HG03196 (cell line): Measurements from ENCODE around the gene PLXNA2.

Experiments
- ATAC-seq: cut with Tn5 transposase; IDR thresholded peaks from one replicate; pipeline ENCODE4 v1.9.1; 2021; ENCODE audit not compliant: unreplicated experiment

PLXNA2 gene

DNA sequence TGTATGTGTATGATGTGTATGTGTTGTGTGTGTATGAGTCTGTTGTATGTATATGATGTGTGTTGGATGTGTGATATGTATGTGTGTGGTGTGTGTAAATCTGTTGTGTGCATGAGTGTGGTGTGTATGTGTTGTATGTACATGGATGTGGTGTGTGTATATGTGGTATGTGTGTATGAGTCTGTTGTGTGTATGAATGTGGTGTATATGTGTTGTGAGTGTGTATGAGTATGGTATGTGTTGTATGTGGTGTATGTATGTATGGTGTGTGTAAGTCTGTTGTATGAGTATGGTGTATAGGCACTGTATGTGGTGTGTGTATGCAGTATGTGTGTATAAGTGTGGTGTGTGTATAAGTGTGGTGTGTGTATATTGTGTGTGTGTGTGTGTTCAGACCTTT, 95.0 kb downstream of the PLXNA2 start:
- ATAC-seq = no peak

DNA sequence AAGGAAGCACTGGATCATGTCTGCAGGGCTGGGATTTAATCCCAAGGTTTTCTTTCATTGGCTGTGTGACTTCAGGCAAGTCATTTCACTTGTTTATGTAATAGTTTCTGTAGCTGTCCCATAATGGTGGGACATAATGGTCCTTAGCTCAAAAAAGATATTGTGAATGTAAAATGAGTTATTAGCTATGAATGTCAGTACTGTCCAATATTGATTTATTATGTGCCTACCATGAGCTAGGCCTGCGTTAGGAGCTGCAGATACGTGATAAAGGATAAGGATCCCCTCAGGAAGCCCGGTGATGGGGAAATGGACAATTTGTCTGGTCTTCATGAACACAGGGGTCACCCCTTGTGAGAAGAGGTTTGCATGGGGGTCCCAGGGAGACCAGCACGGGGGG, 95.8 kb downstream of the PLXNA2 start:
- ATAC-seq = no peak

DNA sequence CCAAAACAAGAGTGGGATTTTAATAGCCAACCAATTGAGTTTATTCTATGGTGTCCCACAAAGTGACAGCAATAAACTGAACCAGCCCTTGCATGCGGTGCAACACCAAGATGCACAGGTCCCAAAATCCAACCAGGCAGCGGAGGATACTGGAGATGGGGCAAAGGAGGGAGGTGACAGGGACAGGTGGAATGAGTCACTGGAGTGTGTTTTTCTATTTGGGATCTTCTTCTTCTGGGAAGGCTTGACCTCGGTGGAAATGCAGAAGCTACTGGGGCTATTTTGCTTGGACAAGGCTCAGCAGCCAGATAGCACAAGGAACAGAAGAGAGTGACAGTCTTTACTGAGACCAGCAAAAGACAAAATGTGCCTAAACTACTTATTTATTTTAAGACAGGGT, 97.5 kb downstream of the PLXNA2 start:
- ATAC-seq = no peak

DNA sequence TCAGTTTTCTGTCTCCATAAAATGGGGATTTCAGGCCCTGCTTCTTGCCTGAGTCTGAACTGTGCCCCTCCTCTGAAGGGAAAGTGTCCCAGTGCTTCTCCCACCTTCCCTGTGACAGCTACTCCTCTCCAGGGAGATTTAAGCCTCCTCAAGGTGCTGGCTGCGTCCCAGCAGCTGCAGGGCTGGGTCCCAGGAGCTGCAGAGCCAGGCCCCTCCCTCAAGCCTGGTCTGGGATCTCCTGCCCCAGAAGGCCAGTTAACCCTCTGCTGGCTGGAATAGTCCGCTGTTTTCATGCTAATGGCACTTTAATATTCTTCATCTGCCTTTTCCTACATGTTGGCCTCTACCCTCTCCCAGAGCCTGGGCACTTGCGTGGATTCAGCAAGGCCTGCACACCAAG, 99.0 kb downstream of the PLXNA2 start:
- no peak for ATAC-seq

DNA sequence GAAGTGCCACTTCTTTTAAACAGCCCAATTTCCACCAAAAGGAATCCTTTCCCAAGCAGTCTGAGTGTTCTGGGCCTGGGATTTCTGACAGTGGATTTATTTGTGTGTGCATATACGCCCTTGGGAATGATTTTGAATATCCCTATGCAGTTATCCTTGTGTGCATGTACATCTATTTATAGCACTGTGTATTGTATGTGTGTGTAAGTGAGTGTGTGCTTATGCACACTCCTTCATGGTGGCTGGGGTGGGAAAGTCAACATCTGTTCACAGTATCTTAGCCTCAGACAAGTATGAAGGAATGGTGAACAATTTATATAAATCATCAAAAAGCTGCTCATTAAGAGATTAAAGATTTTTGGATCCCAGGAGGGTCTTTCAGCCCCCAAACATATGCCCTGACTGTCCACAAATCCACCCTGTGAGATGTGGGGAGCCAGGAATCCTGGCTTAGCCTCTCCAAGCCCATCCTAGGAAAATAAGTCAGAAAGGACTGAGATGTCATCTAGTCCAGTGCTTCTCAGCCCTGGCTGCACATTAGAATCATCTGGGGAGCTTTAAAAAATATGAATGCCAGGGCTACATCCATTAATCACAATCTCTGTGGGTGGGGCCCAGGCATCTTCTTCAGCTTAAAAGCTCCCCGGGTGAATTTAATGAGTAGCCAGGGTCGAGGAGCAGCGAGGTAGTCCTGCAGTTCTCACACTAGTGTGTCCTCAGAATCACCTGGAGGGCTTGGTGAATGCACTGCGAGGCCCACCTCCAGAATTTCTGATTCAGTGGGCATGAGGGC, 101.4 kb downstream of the PLXNA2 start:
- no peak for ATAC-seq

DNA sequence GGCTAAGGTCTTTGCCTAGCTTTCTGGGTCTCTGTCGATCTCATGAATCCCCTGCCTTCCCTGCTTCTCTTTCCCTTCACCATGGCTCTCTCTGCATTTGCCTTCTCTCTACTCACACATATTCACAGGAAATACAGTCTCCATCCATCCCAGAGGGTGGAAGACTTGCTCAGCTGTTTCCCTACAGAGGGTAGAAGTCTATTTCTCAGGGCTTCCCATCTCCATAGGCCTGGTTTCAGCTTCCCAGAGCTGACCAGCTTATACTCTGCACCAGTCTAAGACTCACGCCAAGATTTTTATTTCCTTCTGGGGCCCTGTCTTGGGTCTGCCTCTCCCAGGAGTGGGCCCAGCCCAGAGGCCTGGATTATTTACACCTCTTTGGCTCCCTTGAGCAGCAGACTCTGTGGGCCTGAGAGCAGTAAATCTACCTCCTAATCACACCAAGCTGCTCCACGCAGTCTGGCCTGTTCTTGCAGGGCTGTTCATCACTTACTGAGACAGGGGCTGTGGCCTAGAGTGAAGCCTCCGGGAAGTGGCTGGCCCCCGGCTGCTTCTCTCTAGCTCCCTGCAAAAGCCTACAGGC, 102.5 kb downstream of the PLXNA2 start:
- no peak for ATAC-seq

DNA sequence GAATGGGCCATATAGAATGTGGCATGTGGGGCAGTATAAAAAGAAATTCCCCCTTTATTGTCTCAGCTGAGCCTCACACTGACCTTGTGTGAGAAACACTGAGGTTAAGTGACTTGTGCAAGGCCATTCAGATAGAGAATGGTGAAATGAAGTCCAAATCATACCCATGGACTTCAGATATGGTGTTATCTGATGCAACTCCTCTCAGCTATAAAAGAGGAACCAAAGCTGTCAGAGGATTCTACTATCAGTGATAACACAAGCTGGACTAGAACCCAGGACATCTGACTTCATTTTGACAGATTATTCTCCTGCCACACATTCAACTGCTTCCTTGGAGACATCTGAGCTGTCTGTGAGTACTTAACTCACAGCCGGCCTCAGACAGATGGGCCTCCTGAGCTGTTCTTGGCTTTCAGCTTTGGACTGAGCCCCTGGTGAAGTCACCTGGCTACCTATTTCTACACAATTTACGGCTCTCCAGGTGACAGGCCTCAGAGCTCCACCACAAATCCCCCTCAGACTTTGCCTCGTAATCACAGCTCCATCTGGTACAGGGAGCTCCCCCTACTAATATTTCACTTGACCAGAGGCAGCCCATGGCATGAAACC, 104.6 kb downstream of the PLXNA2 start:
- no peak for ATAC-seq

DNA sequence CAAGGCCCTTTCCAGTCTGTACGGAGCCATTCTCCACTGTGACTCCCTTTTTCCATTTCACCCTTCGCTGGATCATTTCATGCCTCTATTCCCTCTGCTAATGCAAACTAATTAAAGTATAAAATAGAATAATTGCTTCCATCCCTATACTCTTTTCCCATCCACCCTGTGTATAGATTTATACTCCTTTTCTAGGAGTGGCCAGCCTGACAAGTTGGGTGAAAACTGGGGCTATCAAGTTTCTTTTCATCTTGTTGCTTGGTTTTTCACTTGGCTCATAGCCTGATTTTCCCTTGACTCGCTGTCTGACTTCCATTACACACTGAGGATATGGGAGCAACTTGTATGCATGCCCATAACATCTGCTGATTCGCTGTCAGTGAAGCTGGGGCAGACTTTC, 107.0 kb downstream of the PLXNA2 start:
- ATAC-seq = no peak

DNA sequence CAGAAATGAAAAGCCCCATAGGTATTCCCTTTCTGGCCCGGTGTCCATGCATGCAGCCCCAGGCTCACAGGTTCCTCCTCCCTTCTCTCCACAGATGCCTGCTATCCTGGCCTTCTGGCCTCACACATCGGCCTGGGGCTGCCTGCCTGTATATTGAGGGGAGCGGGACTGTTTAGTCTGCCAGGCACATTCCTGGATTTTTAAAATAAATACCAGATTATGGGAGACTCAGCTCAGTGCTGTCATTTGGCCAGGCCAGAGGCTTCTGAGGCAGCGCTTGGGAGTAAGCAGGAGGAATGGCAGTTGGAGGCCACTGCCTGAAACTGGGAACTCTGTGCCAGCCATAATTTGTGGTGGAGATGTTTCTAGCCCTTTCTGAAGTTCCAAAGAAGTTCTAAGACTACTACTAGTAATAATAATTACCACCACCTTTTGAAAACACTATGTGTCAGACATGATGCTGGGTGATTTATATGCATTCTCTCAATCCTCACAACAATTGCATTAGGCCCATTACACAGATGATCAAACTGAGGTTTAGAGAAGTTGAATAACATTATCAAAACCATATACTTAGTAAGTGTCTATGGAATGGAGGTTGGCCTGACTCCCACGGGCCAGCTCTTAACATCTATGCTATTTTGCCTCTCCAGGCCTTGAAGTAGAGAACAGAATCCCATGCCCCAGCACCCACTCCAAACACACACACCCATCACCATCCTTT, 107.6 kb downstream of the PLXNA2 start:
- ATAC-seq = no peak

DNA sequence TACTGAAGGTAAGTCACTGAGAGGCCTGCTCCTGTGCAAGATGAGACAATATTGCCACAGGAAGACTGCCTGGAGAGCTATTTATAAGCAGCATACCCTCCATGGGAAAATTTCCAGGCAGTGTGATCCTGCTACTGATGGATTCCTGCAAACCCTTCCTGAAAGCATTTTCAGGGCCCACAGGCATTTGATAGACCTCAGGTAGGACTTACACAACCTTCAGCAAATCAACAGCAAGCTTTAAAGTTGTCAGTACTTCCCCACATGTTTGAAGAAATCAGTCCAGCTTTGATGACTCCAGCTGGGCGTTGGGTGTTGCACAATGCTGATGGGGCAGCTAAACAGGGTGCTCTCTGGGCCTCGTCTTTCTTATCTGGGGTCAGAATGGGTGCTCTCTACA, 108.8 kb downstream of the PLXNA2 start:
- ATAC-seq = no peak

DNA sequence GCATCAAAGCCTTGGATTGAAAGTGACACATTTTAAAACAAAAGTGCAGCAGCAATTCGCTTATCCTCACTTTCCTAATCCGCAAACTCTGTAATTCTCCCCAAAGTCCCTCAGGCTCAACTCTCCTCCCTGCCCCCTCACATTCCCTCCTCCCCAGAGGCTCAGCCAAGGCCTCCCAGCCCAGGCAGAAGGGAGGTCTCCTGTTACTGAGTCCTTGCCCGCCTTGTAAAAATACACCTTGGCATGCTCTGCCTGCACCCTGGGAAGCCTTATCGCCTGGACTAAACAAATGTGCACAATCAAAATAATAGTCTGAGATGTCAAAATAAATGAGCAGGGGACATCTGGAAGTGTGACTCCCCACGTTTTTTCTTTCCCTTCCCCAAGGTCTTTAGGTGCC, 109.7 kb downstream of the PLXNA2 start:
- no peak for ATAC-seq

DNA sequence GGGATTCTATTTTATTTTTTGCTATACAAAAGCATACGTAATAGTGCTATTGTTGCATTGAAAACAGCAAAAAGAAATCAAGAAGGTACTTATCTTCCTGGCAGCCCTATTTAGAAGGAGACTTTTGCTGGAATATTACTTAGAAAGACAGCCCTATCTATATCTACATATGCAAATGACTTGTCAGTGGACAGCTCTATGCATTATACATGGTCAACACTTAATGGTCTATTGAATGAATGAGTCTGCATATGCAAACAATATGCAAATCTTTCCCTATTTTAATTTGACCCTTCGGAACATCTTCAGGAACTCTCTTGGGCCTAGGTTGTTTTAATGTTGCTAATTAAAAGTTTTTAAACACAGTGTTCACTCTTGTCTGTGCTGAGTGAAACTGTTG, 110.8 kb downstream of the PLXNA2 start:
- ATAC-seq = no peak

DNA sequence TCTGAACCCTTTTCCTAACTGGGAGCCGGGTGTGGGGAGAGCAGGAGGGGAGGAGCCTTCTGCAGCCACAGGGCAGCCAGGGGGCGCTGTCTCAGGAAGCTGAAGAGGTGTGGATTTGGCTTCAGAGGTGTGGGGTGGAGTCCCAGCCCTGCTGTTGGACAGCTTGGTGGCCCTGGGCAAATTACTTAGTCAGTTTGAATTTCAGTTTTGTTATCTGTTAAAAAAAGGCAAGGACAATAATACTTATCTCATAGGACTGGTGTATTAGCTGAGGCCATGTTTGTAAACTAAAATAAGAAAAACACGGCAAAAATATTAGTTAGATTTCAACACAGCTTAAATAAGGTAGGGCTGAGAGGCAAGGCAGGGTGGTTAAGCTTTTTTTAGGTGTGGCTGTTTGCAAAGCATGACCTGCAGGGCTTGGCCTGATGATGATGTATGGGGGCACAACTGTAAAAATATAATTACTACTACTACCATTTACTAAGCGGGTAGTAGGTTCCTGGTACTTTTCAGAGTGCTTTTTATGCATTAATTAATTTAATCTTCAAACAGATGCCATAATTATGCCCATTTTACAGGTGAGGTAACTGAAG, 111.8 kb downstream of the PLXNA2 start:
- peak; percentile 82 for ATAC-seq

DNA sequence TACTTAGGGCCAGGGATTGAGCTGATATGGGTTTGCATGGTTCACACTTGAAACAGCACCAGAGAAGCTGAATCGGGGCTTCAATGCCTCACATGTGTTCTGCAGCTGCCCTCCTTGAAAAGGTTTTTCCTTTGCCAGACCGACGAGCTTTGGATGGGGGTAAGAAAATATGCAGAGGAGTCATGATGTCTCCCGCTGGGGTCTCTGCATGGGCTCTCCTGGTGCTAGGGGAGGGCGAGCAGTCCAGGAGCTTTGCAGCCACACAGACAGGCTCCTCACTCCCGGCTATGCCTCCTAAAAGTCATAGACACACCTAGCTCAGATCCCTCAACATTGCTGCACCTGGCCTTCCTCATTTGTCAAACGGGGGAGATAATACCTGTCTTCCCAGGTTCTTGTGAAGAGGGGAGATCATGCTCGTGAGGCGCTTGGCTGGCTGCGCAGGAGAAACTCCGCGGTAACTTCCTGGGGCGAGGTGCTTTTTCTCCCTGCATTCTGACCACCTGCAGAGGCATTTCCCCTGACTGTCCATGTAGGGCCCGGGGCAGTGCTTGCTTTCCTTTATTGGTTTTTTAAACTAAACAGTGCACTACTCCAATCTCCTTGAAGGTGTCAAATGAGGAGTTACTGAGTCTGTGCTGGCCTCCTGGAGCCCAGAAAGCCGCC, 112.4 kb downstream of the PLXNA2 start:
- peak; percentile 22 for ATAC-seq

DNA sequence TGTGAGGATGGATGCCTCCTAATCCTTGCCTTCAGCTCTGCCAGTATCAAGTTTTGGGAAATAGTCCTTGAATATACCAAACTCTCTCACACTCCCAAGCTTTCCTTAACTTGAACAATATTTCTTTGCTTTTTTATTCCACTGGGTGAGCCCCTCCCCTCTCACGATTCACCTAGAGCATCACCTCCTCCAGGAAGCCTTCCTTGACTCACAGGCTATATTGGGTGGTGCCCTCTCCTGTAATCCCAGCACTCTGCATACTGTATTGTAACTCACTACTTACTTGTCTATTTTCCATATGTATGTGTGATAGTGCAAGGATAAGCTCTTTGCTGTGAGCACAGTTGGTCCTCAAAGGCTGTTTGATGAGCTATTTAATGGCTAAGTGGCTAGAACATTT, 114.7 kb downstream of the PLXNA2 start:
- no peak for ATAC-seq

DNA sequence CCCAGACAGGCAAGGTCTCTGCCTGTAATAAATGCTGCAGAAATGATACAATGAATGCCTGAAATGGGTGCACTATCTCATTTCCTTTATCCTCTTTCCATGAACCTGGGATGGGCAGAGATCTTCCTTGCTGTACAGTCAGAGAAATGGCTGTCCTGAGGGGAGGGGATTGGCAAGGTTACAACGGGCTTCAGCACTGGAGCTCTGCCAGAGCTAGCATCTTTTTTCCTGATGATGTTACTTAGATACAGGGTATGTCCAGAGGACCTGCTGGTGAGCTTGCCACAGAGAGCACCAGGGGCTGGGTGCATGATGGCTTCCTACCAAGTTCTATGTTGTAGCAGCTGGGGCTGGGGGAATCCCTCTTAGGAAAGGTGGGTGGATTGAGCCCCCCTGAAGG, 115.1 kb downstream of the PLXNA2 start:
- ATAC-seq = no peak

DNA sequence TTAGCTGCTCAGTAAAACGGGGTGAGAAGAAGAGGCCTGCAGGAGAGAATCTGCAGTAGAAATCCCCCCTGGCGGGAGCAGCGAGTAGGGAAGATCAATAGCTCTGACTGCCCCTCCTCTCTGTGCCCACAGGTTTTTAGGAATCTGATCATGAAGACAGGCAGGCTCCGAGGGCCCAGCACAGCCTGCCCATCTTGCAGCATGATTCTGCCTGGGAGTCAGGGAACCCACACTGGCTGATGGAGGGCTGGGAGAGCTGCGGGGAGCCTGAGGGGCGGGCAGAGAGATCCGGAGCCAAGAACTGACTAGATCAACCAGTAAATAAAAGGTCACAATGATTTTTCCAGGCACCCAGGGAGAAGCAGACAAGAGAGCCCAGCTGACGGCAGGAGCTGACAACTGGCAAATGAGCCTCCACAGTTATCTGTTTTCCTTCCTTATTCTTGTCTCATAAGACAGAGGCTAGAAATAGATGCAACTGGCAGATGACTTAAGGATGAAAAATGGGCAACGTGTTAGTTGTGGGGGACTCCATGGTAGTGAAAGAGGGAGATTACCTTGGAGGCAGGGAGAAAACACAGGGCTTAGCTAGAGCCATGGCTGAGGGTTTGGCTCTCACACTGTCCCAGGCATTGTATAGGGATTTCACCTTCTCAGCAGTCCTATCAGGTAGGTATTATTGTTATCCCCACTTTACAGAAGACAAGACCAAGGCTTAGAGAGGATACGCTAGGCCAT, 116.2 kb downstream of the PLXNA2 start:
- no peak for ATAC-seq

DNA sequence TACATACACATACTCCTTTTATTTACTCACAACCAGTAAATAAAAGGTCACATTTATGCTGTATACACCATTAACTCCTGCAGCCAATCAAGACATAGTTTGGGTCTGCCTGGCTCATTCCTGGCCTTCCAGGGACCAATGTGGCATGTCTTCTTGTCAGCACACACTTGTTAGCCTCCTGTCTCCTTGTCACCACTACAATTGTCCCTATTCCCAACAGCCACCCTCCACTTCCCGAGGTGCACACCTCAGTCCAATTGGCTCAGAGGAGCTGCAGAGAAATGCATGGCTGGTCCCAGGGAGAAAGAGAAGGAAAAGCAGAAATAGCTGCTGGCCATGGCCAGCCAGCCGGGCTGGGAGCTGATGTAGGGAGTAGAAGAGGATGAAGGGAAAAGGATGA, 116.9 kb downstream of the PLXNA2 start:
- no peak for ATAC-seq

DNA sequence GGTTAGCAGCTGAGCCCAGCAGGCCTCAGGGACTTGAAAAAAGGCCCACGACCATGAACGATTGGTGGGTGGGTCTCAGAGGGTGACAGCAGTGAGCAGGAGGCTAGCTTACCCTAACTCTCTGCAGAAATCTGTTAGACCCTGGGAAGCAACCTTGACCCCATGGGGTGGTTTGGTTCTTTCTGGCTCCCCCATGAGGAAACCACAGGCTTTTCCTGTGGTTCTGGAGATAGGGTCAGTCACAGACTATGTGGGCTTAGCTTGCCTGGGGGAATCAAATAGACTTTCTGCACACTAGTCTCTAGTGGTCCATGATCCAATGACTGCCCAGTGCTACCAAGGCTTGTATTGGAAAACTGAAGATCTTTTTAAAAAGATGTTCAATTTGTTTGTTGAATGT, 118.1 kb downstream of the PLXNA2 start:
- ATAC-seq = no peak
